Ascending aorta (tissue), 2 donors: ENCODE data around the gene CCDC148. TPM values are rescaled to one million over a fixed set of nuclear protein-coding genes. Genes with fewer than 3 reads are reported as not detected.

Source experiments
- DNase-seq, 2 donors: peaks; one replicate each; pipeline ENCODE4 v3.0.0-alpha.2; 2019; ENCODE audit warnings: low spot score in 2 of 2
- H3K27ac ChIP-seq, 2 donors: fragments of 200-600 bp; sonication (generic); one replicate each; pipeline ENCODE4 v1.5.1; 2016 to 2017; ENCODE audit warnings: mild to moderate bottlenecking in 1 of 2
- H3K27me3 ChIP-seq: fragments of 200-600 bp; sonication (generic); one replicate; pipeline ENCODE4 v1.5.1; 2017
- H3K36me3 ChIP-seq, 2 donors: fragments of 200-600 bp; sonication (generic); one replicate each; pipeline ENCODE4 v1.5.1; 2016
- H3K4me1 ChIP-seq, 2 donors: fragments of 200-600 bp; sonication (generic); one replicate each; pipeline ENCODE4 v1.5.1; 2016 to 2017; ENCODE audit warnings: mild to moderate bottlenecking in 1 of 2
- H3K4me3 ChIP-seq, 2 donors: fragments of 200-600 bp; sonication (generic); one replicate each; pipeline ENCODE4 v1.5.1; 2016 to 2017; ENCODE audit warnings: mild to moderate bottlenecking in 1 of 2
- H3K9me3 ChIP-seq, 2 donors: fragments of 200-600 bp; sonication (generic); one replicate each; pipeline ENCODE4 v1.5.1; 2016
- intact Hi-C: fragments of 100-400 bp; cut with DNase I; formaldehyde crosslinking; loops from one replicate; pipeline ENCODE4 v1.15.1; 2023
- total RNA-seq: library from RNA; depleted of rRNA; stranded (reverse); fragments of >200 nt; gene quantifications from one replicate; pipeline ENCODE4 v1.1.0, GENCODE V29; 2016
- TF ChIP-seq, protein P1 (sequence below), 3 experiments: fragments of 200-600 bp in 2 of 3; fragments of 450-650 bp in 1 of 3; sonication (generic) in 2 of 3; IDR thresholded peaks; one replicate each; pipeline ENCODE4 v1.5.1; 2016 to 2019; ENCODE audit warnings: antibody characterized with exemption in 3 of 3, mild to moderate bottlenecking in 1 of 3, moderate library complexity in 1 of 3

CCDC148 gene
- total RNA-seq, 1 donor from 2014 or later, result not detected

DNA sequence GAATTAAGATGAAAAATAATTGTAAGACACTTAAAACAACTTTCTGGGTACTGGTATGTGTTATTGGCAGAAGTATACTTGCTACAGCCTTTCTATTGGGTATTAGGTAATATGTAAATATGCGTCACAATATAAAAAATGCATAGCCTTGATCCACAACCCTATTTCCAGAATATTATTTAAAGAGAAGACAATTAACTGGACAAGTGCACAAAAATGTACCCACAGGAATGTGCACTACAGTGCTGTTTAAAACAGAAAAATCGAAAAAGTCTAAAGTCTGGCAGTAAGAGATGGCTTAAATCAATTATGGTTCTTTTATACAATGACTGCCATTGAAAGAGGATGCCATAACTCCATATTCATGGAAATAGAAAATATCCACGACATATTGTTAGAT, 205.2 kb downstream of the CCDC148 start:
- TF ChIP-seq, protein P1, sequence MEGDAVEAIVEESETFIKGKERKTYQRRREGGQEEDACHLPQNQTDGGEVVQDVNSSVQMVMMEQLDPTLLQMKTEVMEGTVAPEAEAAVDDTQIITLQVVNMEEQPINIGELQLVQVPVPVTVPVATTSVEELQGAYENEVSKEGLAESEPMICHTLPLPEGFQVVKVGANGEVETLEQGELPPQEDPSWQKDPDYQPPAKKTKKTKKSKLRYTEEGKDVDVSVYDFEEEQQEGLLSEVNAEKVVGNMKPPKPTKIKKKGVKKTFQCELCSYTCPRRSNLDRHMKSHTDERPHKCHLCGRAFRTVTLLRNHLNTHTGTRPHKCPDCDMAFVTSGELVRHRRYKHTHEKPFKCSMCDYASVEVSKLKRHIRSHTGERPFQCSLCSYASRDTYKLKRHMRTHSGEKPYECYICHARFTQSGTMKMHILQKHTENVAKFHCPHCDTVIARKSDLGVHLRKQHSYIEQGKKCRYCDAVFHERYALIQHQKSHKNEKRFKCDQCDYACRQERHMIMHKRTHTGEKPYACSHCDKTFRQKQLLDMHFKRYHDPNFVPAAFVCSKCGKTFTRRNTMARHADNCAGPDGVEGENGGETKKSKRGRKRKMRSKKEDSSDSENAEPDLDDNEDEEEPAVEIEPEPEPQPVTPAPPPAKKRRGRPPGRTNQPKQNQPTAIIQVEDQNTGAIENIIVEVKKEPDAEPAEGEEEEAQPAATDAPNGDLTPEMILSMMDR (IDR thresholded peaks at IDR 0.05), result no peak
- no peaks in the 10 kb centered on the region for H3K4me1 ChIP-seq
- H3K9me3 ChIP-seq, result no peaks in the 10 kb centered on the region
- H3K4me3 ChIP-seq, result no peak overlapping the region
- DNase-seq, result no peak
- H3K27me3 ChIP-seq, result no peaks in the 10 kb centered on the region
- intact Hi-C loops, result no loop called here
- no peaks in the 10 kb centered on the region for H3K36me3 ChIP-seq
- no peak overlapping the region for H3K27ac ChIP-seq

DNA sequence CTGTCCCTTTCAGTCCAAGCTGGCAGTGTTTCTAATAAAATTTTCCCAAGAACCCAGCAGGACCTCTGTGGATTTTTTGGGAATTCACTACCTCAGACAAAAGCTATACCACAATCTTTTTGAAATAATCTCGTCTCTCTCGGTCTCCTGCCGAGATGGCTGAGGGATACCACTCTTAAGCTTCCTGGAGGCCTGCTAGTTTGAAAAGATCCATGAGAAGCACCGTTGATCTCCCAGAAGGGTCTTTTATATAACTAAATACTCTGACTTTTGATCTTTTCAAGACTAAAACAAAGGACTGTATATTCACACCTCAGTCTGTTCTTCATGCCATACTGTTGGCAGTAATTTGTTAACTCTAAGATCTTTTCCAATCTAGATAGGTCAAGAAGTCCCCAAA, 213.2 kb downstream of the CCDC148 start:
- Histone ChIP-seq H3K4me3 (no peak overlapping the region), H3K9me3 (no peaks in the 10 kb centered on the region), H3K36me3 (no peaks in the 10 kb centered on the region), H3K4me1 (no peaks in the 10 kb centered on the region), H3K27me3 (no peaks in the 10 kb centered on the region), H3K27ac (no peak overlapping the region)
- intact Hi-C loops, result no loop called here
- DNase-seq, result no peak
- TF ChIP-seq, protein P1 (IDR thresholded peaks at IDR 0.05), result no peak

DNA sequence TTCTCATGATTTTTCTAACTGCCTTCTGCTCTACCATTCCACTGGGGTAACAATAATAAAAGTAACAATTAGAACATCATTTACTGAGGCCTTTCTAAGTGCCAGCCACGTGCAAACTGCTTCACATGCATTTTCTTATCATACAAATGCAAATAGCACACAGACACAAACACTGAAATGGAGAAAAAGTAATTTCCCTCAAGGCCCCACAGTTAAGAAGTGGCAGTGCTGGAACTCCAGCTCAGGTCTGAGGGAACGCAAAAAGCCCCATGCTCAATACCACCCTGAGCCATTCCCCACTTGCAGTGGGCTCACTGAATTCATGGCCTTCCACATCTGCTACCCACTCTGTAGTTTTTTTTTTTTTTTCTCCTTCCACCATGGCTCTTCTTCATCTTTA, 214.3 kb downstream of the CCDC148 start:
- no peaks in the 10 kb centered on the region for H3K36me3 ChIP-seq
- intact Hi-C loops, result no loop called here
- H3K27me3 ChIP-seq, result no peaks in the 10 kb centered on the region
- TF ChIP-seq, protein P1 (IDR thresholded peaks at IDR 0.05), result no peak
- no peak overlapping the region for H3K4me3 ChIP-seq
- H3K4me1 ChIP-seq, result no peaks in the 10 kb centered on the region
- no peak overlapping the region for H3K27ac ChIP-seq
- no peaks in the 10 kb centered on the region for H3K9me3 ChIP-seq
- DNase-seq, result no peak

DNA sequence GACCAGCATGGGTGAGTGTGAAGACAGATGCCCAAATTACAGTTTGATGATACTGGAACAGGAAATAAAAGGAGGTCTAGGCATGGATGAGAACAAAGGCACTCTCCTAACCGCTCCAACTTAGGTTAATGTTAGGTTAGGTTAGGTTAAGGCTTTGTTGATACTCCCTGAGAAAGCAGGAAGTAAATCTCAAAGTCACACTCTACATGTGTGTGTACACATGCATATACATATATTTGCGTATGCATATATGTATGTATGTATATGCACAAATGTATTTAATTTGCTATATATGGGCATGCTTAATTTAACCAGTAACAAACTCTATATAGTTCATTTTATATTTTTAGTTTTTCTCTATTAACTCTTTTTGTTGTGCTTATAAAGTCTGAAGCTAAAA, 215.6 kb downstream of the CCDC148 start:
- Histone ChIP-seq H3K27ac (no peak overlapping the region), H3K4me1 (no peaks in the 10 kb centered on the region), H3K27me3 (no peaks in the 10 kb centered on the region), H3K9me3 (no peaks in the 10 kb centered on the region), H3K36me3 (no peaks in the 10 kb centered on the region), H3K4me3 (no peak overlapping the region)
- TF ChIP-seq, protein P1 (IDR thresholded peaks at IDR 0.05), result no peak
- no peak for DNase-seq
- intact Hi-C loops, result no loop called here

DNA sequence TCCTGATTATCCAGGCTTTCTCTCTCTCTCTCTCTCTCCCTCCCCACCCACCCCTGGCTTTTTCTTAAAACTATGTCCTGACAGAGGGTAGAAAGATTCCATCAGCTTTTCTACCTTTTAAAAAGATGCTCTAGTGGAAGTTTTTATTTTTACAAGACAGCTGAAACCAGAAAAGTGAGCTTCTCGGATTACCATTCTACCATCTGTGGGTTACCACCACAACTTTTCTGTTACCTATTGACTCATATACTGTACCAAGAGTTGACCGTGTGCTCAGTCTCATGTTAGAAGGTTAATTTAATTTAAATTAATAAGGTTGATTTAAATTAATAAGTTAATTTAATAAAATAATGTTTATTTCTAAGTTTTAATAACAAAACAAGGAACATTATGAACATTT, 217.3 kb downstream of the CCDC148 start:
- Histone ChIP-seq H3K9me3 (no peaks in the 10 kb centered on the region), H3K27ac (no peak overlapping the region), H3K36me3 (no peaks in the 10 kb centered on the region), H3K4me1 (no peaks in the 10 kb centered on the region), H3K4me3 (no peak overlapping the region), H3K27me3 (no peaks in the 10 kb centered on the region)
- DNase-seq, result no peak
- TF ChIP-seq, protein P1 (IDR thresholded peaks at IDR 0.05), result no peak
- intact Hi-C loops, result no loop called here

DNA sequence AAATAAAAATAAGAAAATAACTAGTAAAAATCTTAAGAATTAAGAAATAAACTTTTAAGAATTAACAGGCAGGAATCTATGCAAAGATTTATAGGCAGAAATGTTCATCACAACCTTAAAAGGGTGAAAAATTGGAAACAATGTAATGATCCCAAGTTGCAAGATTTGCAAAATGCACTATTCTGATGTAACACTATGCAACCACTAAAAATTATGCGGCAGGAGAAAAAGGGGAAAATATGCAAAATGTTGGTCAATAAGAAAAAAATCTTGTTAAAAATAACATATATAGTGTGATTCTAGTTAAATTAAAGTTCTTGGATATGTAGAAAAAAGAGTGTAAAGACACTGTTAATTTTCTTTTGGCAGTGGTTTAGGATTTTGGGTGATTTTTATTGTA, 222.1 kb downstream of the CCDC148 start:
- intact Hi-C loops, result no loop called here
- H3K27me3 ChIP-seq, result no peaks in the 10 kb centered on the region
- TF ChIP-seq, protein P1 (IDR thresholded peaks at IDR 0.05), result no peak
- no peaks in the 10 kb centered on the region for H3K9me3 ChIP-seq
- no peak overlapping the region for H3K27ac ChIP-seq
- no peak overlapping the region for H3K4me3 ChIP-seq
- no peaks in the 10 kb centered on the region for H3K36me3 ChIP-seq
- DNase-seq, result no peak
- H3K4me1 ChIP-seq, result no peaks in the 10 kb centered on the region
